ENCODE measurements around the gene WWOX.

DNA sequence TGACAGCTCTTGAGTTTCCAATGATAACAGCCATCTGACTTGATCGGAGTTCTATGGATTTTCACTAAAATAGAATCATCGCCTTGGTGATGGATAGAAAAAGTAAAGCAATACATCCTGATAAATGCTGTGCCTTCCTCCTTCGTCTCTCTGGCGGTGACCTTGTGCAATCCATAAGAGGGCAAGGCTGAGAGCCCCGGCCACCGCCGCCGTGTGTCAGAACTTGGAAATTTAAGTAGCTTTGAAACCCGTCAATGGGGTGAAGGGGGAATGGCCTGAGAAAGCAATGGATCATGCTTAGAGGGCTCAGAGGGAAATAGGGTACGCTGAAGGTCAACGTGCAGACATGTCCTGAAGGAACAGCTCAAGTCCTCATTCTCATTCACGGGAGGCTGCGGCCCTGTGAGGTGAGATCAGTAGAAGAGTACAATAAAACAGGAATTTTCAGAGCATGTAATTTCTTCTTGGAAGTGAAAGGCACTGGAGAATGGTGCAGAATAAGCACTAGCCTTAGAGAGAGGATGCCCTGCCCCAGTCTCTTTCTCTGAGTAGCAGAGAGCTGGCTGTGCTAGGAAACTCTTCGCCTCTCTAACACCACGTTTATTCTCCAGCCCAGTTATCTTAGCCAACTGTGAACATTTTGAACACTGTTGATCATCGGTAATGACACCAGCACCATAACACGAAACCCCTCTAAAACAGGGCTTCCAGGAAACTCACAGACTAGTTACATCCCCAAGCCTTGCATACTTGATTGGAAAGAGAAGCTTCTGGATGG is 573.5 kb downstream of the WWOX start:
- TF ChIP-seq, protein P1, sequence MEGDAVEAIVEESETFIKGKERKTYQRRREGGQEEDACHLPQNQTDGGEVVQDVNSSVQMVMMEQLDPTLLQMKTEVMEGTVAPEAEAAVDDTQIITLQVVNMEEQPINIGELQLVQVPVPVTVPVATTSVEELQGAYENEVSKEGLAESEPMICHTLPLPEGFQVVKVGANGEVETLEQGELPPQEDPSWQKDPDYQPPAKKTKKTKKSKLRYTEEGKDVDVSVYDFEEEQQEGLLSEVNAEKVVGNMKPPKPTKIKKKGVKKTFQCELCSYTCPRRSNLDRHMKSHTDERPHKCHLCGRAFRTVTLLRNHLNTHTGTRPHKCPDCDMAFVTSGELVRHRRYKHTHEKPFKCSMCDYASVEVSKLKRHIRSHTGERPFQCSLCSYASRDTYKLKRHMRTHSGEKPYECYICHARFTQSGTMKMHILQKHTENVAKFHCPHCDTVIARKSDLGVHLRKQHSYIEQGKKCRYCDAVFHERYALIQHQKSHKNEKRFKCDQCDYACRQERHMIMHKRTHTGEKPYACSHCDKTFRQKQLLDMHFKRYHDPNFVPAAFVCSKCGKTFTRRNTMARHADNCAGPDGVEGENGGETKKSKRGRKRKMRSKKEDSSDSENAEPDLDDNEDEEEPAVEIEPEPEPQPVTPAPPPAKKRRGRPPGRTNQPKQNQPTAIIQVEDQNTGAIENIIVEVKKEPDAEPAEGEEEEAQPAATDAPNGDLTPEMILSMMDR (IDR thresholded peaks at IDR 0.05; ENCODE audit: extremely low read depth in 1 of 2, insufficient read depth in 1 of 2, low read depth in 1 of 2, low read length in 2 of 2) = no peak
- no peak for TF ChIP-seq POLR2A (IDR thresholded peaks at IDR 0.05; ENCODE audit: low read depth, low read length)
- no peak for TF ChIP-seq POLR2AphosphoS5 (IDR thresholded peaks at IDR 0.05; ENCODE audit: insufficient read depth, low read depth, low read length)
- TF ChIP-seq EZH2 (IDR thresholded peaks at IDR 0.05; ENCODE audit: borderline replicate concordance, low read depth, low read length, severe bottlenecking) = no peak
- no peak for TF ChIP-seq MYC (IDR thresholded peaks at IDR 0.05; ENCODE audit: low read depth, low read length)
